AG04450 (cell line): Measurements from ENCODE around the gene TEDC1. TPM values are rescaled to one million over a fixed set of nuclear protein-coding genes. Genes with fewer than 3 reads are reported as not detected.

Experiments used
- CTCF ChIA-PET: fragments of 300-600, 350-600 bp; formaldehyde crosslinking; extraction: SDS; loops from one replicate; lab custom pipeline; 2022; ENCODE audit warnings: antibody characterized with exemption, inconsistent platforms; lab: Charles Lee
- POLR2A ChIA-PET: fragments of 350-600 bp; formaldehyde crosslinking; extraction: SDS; loops from one replicate; lab custom pipeline; 2021; ENCODE audit warnings: antibody characterized with exemption, inconsistent platforms; lab: Yijun Ruan, JAX
- DNase-seq: peaks from one replicate; pipeline ENCODE4 v3.0.0-alpha.2; 2011; ENCODE audit warnings: low read depth, low spot score
- H3K27ac ChIP-seq: one replicate; pipeline ENCODE4 v1.5.1; 2012; ENCODE audit warnings: low read depth, low read length, control low read depth
- H3K27me3 ChIP-seq: one replicate; pipeline ENCODE4 v1.6.0; 2012; ENCODE audit warnings: low read length; ENCODE audit not compliant: control insufficient read depth, insufficient read depth
- H3K4me3 ChIP-seq: 2 replicates; pipeline ENCODE4 v1.5.1; 2011; ENCODE audit warnings: mild to moderate bottlenecking, low read depth, low read length, control low read depth
- H3K9me3 ChIP-seq: 2 replicates; pipeline ENCODE4 v1.5.1; 2012; ENCODE audit warnings: low read length; ENCODE audit not compliant: control insufficient read depth, insufficient read depth
- CTCF ChIP-seq: IDR thresholded peaks from 2 replicates; pipeline ENCODE4 v1.5.1; 2011; ENCODE audit warnings: low read depth, low read length, control low read depth, inconsistent platforms
- polyA plus RNA-seq: library from polyadenylated mRNA; depleted of rRNA; stranded (reverse); fragments of >200 nt; gene quantifications from 2 replicates; pipeline ENCODE4 v1.2.3, GENCODE V29; 2011

TEDC1 gene
- polyA plus RNA-seq, 1 experiment, result 1.7 TPM

- no peak for DNase-seq
- no peak for TF ChIP-seq CTCF
- CTCF ChIA-PET, result interaction anchor here (3.5 kb wide), 1 partner anchor 11 kb away, joined by 52 read pairs; no protein-coding TSS in a partner anchor
- peaks cover 7% of the 10 kb centered on the region for H3K27me3 ChIP-seq
- H3K4me3 ChIP-seq, result no peak overlapping the region
- no peak overlapping the region for H3K27ac ChIP-seq
- POLR2A ChIA-PET, result interaction anchor here (1.0 kb wide), 1 partner anchor 12 kb away, joined by 3 read pairs; no protein-coding TSS in a partner anchor
- no peaks in the 10 kb centered on the region; the same call in 1 of the 2 replicates for H3K9me3 ChIP-seq
These were observed 1.3 kb downstream of the TEDC1 start for GRCh38 chr14:105492031-105492970.

- H3K9me3 ChIP-seq, result no peaks in the 10 kb centered on the region; the same call in 1 of the 2 replicates
- no peaks in the 10 kb centered on the region for H3K27me3 ChIP-seq
- no peak for DNase-seq
- no peak overlapping the region for H3K27ac ChIP-seq
- no peak for TF ChIP-seq CTCF
- POLR2A ChIA-PET, result no interaction called here
- no peak overlapping the region for H3K4me3 ChIP-seq
- CTCF ChIA-PET, result no interaction called here
These were observed 2.2 kb downstream of the TEDC1 start for GRCh38 chr14:105492971-105493871.

- ChIA-PET POLR2A (no interaction called here), CTCF (no interaction called here)
- no peaks in the 10 kb centered on the region; the same call in 1 of the 2 replicates for H3K9me3 ChIP-seq
- H3K27ac ChIP-seq, result no peak overlapping the region
- no peaks in the 10 kb centered on the region for H3K27me3 ChIP-seq
- no peak for DNase-seq
- no peak overlapping the region for H3K4me3 ChIP-seq
- TF ChIP-seq CTCF, result no peak
These were observed 3.0 kb downstream of the TEDC1 start for GRCh38 chr14:105493921-105494605.

GRCh38 chr14:105494606-105494929 lies 3.5 kb downstream of the TEDC1 start:
- Histone ChIP-seq H3K27ac (no peak overlapping the region), H3K4me3 (no peak overlapping the region), H3K27me3 (no peaks in the 10 kb centered on the region), H3K9me3 (no peaks in the 10 kb centered on the region; the same call in 1 of the 2 replicates)
- DNase-seq, result no peak
- ChIA-PET POLR2A (no interaction called here), CTCF (no interaction called here)
- no peak for TF ChIP-seq CTCF
